Osteocyte (in vitro differentiated cells): ENCODE results near the gene GMDS. TPM values are rescaled to one million over a fixed set of nuclear protein-coding genes. Genes with fewer than 3 reads are reported as not detected.
A peak's percentile ranks its signal among the peaks of the same experiment; 100 is the strongest.

Experiments used
- DNase-seq: peaks from one replicate; pipeline ENCODE4 v3.0.0; 2021; ENCODE audit warnings: mixed read lengths; ENCODE audit not compliant: unreplicated experiment; ENCODE audit errors: extremely low spot score
- H3K27ac Mint-ChIP-seq: one replicate; pipeline ENCODE4 v1.8.0; 2021; ENCODE audit warnings: mild to moderate bottlenecking, mixed read lengths; ENCODE audit not compliant: unreplicated experiment
- H3K27me3 Mint-ChIP-seq: one replicate; pipeline ENCODE4 v1.8.0; 2021; ENCODE audit warnings: mixed read lengths; ENCODE audit not compliant: unreplicated experiment
- H3K36me3 Mint-ChIP-seq: one replicate; pipeline ENCODE4 v1.8.0; 2021; ENCODE audit warnings: mixed read lengths; ENCODE audit not compliant: unreplicated experiment
- H3K4me1 Mint-ChIP-seq: one replicate; pipeline ENCODE4 v1.8.0; 2021; ENCODE audit warnings: mixed read lengths; ENCODE audit not compliant: unreplicated experiment
- H3K4me3 Mint-ChIP-seq: one replicate; pipeline ENCODE4 v1.8.0; 2021; ENCODE audit warnings: mild to moderate bottlenecking, moderate library complexity, mixed read lengths; ENCODE audit not compliant: unreplicated experiment
- H3K9me3 Mint-ChIP-seq: one replicate; pipeline ENCODE4 v1.8.0; 2021; ENCODE audit warnings: mixed read lengths; ENCODE audit not compliant: unreplicated experiment
- CTCF ChIP-seq: fragments of 200-600 bp; sonication (generic); IDR thresholded peaks from 2 replicates; pipeline ENCODE4 v1.5.0; 2021; ENCODE audit warnings: antibody characterized with exemption, mild to moderate bottlenecking, moderate library complexity
- total RNA-seq: library from RNA; stranded (reverse); gene quantifications from 2 replicates; pipeline ENCODE4 v1.2.1, GENCODE V29; 2021

GMDS gene
- total RNA-seq, 1 donor from 2014 or later = 30.7 TPM

- DNase-seq = no peak
- Mint-ChIP-seq H3K27me3 (no peaks in the 10 kb centered on the region), H3K4me3 (peak overlapping the region; percentile 26), H3K27ac (peak overlapping the region; percentile 62), H3K36me3 (peaks cover 3% of the 10 kb centered on the region), H3K9me3 (no peaks in the 10 kb centered on the region), H3K4me1 (peaks cover 46% of the 10 kb centered on the region)
- TF ChIP-seq CTCF = no peak
Observed at GRCh38 chr6:1770435-1770843, 475.0 kb downstream of the GMDS start.

- no peak overlapping the region for H3K4me3 Mint-ChIP-seq
- no peak for DNase-seq
- H3K9me3 Mint-ChIP-seq = no peaks in the 10 kb centered on the region
- no peaks in the 10 kb centered on the region for H3K36me3 Mint-ChIP-seq
- H3K27me3 Mint-ChIP-seq = no peaks in the 10 kb centered on the region
- H3K27ac Mint-ChIP-seq = peak overlapping the region; percentile 83
- no peak for TF ChIP-seq CTCF
- H3K4me1 Mint-ChIP-seq = peaks cover 66% of the 10 kb centered on the region
Observed at GRCh38 chr6:1767481-1768246, 477.7 kb downstream of the GMDS start.

- no peaks in the 10 kb centered on the region for H3K36me3 Mint-ChIP-seq
- H3K9me3 Mint-ChIP-seq = no peaks in the 10 kb centered on the region
- no peak overlapping the region for H3K27ac Mint-ChIP-seq
- no peak overlapping the region for H3K4me3 Mint-ChIP-seq
- H3K27me3 Mint-ChIP-seq = no peaks in the 10 kb centered on the region
- no peak for DNase-seq
- peaks cover 75% of the 10 kb centered on the region for H3K4me1 Mint-ChIP-seq
- no peak for TF ChIP-seq CTCF
Observed at GRCh38 chr6:1766654-1767053, 478.8 kb downstream of the GMDS start.

- H3K27me3 Mint-ChIP-seq = no peaks in the 10 kb centered on the region
Observed at GRCh38 chr6:1765160-1765903, 480.1 kb downstream of the GMDS start.

More at GRCh38 chr6:1765160-1765903, 480.1 kb downstream of the GMDS start:
- H3K27ac Mint-ChIP-seq = no peak overlapping the region
- no peaks in the 10 kb centered on the region for H3K9me3 Mint-ChIP-seq
- no peaks in the 10 kb centered on the region for H3K36me3 Mint-ChIP-seq
- no peak overlapping the region for H3K4me3 Mint-ChIP-seq
- TF ChIP-seq CTCF = no peak
- DNase-seq = no peak
- peaks cover 77% of the 10 kb centered on the region for H3K4me1 Mint-ChIP-seq
